Measurements from ENCODE around the gene PAK3.

Gene PAK3

DNA sequence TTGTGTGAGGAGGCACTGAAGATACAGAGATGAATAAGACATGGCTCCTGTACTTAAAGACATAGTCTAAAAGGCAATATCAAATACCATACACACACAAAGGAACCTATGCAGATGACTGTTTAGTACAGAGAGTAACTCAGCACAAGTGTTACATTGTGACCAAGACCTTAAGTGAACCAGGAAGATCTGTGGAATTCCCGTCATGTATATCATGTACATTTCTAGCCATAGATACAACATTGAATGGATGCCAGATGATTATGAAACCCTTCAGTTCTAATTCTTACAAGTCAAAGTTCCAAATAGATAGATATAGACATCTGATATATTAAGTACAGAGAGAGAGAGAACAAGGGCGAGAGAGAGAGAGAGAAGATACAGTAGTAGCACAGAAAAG is 73.2 kb downstream of the PAK3 start:
- Histone ChIP-seq H3K27ac (ENCODE audit: low read depth, low read length) (no peak overlapping the region), H3K36me3 (ENCODE audit: control insufficient read depth in 5 of 5, insufficient read depth in 5 of 5, low read length in 5 of 5) (no peaks in the 10 kb centered on the region), H3K4me1 (ENCODE audit: control insufficient read depth in 5 of 5, insufficient read depth in 5 of 5, low read length in 5 of 5) (no peaks in the 10 kb centered on the region), H3K27me3 (ENCODE audit: control insufficient read depth in 5 of 5, insufficient read depth in 4 of 5, low read length in 5 of 5) (peaks cover 0 to 6% (median 3%) of the 10 kb centered on the region in 5 donors), H3K9ac (ENCODE audit: low read length in 5 of 5) (no peak overlapping the region), H3K9me3 (ENCODE audit: control insufficient read depth in 5 of 5, low read length in 5 of 5) (no peaks in the 10 kb centered on the region), H3K4me3 (ENCODE audit: low read depth in 1 of 5, low read length in 5 of 5) (no peak overlapping the region)

DNA sequence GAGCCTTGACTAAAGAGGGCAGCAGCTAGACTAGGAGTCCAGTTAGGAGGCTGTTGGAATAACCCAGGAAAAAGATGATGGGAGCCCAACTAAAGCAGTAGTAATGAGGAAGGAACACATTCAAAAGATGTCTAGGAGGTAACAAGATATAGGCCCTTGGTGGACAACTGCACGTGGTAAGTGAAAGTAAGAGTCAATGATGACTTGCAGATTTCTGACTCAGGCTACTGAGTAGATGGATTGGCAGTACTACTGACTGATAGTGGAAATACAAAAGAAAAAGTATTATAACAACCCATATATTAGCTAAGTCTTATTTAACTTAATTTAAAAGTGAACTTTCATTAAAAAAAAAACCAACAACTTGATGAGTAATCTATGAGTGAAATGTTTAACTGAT is 74.0 kb downstream of the PAK3 start:
- peaks cover 0 to 9% (median 5%) of the 10 kb centered on the region in 5 donors for H3K27me3 ChIP-seq (ENCODE audit: control insufficient read depth in 5 of 5, insufficient read depth in 4 of 5, low read length in 5 of 5)
- H3K27ac ChIP-seq (ENCODE audit: low read depth, low read length) = no peak overlapping the region
- H3K9me3 ChIP-seq (ENCODE audit: control insufficient read depth in 5 of 5, low read length in 5 of 5) = no peaks in the 10 kb centered on the region
- no peak overlapping the region for H3K9ac ChIP-seq (ENCODE audit: low read length in 5 of 5)
- no peaks in the 10 kb centered on the region for H3K4me1 ChIP-seq (ENCODE audit: control insufficient read depth in 5 of 5, insufficient read depth in 5 of 5, low read length in 5 of 5)
- H3K4me3 ChIP-seq (ENCODE audit: low read depth in 1 of 5, low read length in 5 of 5) = no peak overlapping the region
- H3K36me3 ChIP-seq (ENCODE audit: control insufficient read depth in 5 of 5, insufficient read depth in 5 of 5, low read length in 5 of 5) = no peaks in the 10 kb centered on the region

DNA sequence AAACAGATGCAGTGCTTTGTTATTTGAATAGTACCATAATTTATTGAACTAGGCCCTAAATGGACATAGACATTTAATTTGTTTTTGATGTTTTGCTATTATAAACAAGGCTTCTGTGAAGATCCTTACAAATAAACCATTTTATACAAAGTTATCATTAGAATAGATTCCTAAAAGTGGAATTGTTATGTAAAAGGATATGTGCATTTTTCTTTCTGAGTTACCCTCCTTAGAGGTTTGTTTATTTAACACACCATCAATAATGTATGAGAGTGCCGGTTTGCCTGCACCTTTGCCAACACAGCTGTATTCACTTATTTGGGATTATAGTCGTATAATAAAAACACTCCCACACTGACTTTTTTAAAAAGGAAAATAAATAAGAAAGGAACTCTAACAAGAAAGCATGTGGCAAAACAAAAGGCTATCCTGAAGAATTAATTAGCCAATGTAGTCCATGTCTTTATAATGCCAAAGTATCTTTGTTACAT is 84.8 kb downstream of the PAK3 start:
- Histone ChIP-seq H3K9me3 (ENCODE audit: control insufficient read depth in 5 of 5, low read length in 5 of 5) (no peaks in the 10 kb centered on the region), H3K4me3 (ENCODE audit: low read depth in 1 of 5, low read length in 5 of 5) (no peak overlapping the region), H3K27ac (ENCODE audit: low read depth, low read length) (no peak overlapping the region), H3K36me3 (ENCODE audit: control insufficient read depth in 5 of 5, insufficient read depth in 5 of 5, low read length in 5 of 5) (no peaks in the 10 kb centered on the region), H3K27me3 (ENCODE audit: control insufficient read depth in 5 of 5, insufficient read depth in 4 of 5, low read length in 5 of 5) (peaks cover 0 to 8% (median 0%) of the 10 kb centered on the region in 5 donors), H3K4me1 (ENCODE audit: control insufficient read depth in 5 of 5, insufficient read depth in 5 of 5, low read length in 5 of 5) (no peaks in the 10 kb centered on the region), H3K9ac (ENCODE audit: low read length in 5 of 5) (no peak overlapping the region)

GRCh38 chrX:111181951-111182350 is 86.0 kb downstream of the PAK3 start:
- Histone ChIP-seq H3K9ac (ENCODE audit: low read length in 5 of 5) (no peak overlapping the region), H3K4me1 (ENCODE audit: control insufficient read depth in 5 of 5, insufficient read depth in 5 of 5, low read length in 5 of 5) (no peaks in the 10 kb centered on the region), H3K27ac (ENCODE audit: low read depth, low read length) (no peak overlapping the region), H3K36me3 (ENCODE audit: control insufficient read depth in 5 of 5, insufficient read depth in 5 of 5, low read length in 5 of 5) (no peaks in the 10 kb centered on the region), H3K9me3 (ENCODE audit: control insufficient read depth in 5 of 5, low read length in 5 of 5) (no peaks in the 10 kb centered on the region), H3K4me3 (ENCODE audit: low read depth in 1 of 5, low read length in 5 of 5) (no peak overlapping the region), H3K27me3 (ENCODE audit: control insufficient read depth in 5 of 5, insufficient read depth in 4 of 5, low read length in 5 of 5) (peaks cover 0 to 8% (median 0%) of the 10 kb centered on the region in 5 donors)

DNA sequence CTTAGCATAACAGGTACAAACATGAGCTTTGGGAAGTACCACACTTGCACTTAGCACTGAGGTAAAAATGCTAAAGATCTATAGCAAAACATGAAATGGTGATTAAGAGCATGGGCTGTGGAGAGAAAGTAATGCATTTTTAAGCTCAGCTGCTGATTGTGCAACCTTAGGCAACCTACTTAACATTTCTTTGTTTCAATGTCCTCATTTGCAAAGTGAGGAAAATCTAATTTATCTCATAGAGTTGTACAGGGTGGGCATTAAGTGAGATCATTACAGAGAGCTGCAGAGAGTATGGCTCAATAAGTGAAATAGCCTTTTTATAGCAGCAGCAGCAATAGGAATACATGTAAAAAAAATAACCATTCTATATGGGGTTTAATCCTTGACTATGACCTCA is 87.0 kb downstream of the PAK3 start:
- H3K36me3 ChIP-seq (ENCODE audit: control insufficient read depth in 5 of 5, insufficient read depth in 5 of 5, low read length in 5 of 5) = no peaks in the 10 kb centered on the region
- H3K4me1 ChIP-seq (ENCODE audit: control insufficient read depth in 5 of 5, insufficient read depth in 5 of 5, low read length in 5 of 5) = no peaks in the 10 kb centered on the region
- H3K9ac ChIP-seq (ENCODE audit: low read length in 5 of 5) = no peak overlapping the region
- no peak overlapping the region for H3K27ac ChIP-seq (ENCODE audit: low read depth, low read length)
- no peaks in the 10 kb centered on the region for H3K9me3 ChIP-seq (ENCODE audit: control insufficient read depth in 5 of 5, low read length in 5 of 5)
- H3K27me3 ChIP-seq (ENCODE audit: control insufficient read depth in 5 of 5, insufficient read depth in 4 of 5, low read length in 5 of 5) = peaks cover 0 to 8% (median 0%) of the 10 kb centered on the region in 5 donors
- H3K4me3 ChIP-seq (ENCODE audit: low read depth in 1 of 5, low read length in 5 of 5) = no peak overlapping the region

- H3K9me3 ChIP-seq (ENCODE audit: control insufficient read depth in 5 of 5, low read length in 5 of 5) = no peaks in the 10 kb centered on the region
- H3K36me3 ChIP-seq (ENCODE audit: control insufficient read depth in 5 of 5, insufficient read depth in 5 of 5, low read length in 5 of 5) = no peaks in the 10 kb centered on the region
- no peak overlapping the region for H3K9ac ChIP-seq (ENCODE audit: low read length in 5 of 5)
- H3K27ac ChIP-seq (ENCODE audit: low read depth, low read length) = no peak overlapping the region
- peaks cover 0 to 6% (median 0%) of the 10 kb centered on the region in 5 donors for H3K27me3 ChIP-seq (ENCODE audit: control insufficient read depth in 5 of 5, insufficient read depth in 4 of 5, low read length in 5 of 5)
- no peaks in the 10 kb centered on the region for H3K4me1 ChIP-seq (ENCODE audit: control insufficient read depth in 5 of 5, insufficient read depth in 5 of 5, low read length in 5 of 5)
- no peak overlapping the region for H3K4me3 ChIP-seq (ENCODE audit: low read depth in 1 of 5, low read length in 5 of 5)
Observed at GRCh38 chrX:111191598-111191997, 95.6 kb downstream of the PAK3 start.

GRCh38 chrX:111199505-111199904 is 103.5 kb downstream of the PAK3 start:
- Histone ChIP-seq H3K27me3 (ENCODE audit: control insufficient read depth in 5 of 5, insufficient read depth in 4 of 5, low read length in 5 of 5) (peaks cover 0 to 9% (median 4%) of the 10 kb centered on the region in 5 donors), H3K4me3 (ENCODE audit: low read depth in 1 of 5, low read length in 5 of 5) (no peak overlapping the region), H3K27ac (ENCODE audit: low read depth, low read length) (no peak overlapping the region), H3K9ac (ENCODE audit: low read length in 5 of 5) (no peak overlapping the region), H3K4me1 (ENCODE audit: control insufficient read depth in 5 of 5, insufficient read depth in 5 of 5, low read length in 5 of 5) (no peaks in the 10 kb centered on the region), H3K9me3 (ENCODE audit: control insufficient read depth in 5 of 5, low read length in 5 of 5) (peaks cover 0 to 3% (median 0%) of the 10 kb centered on the region in 5 donors), H3K36me3 (ENCODE audit: control insufficient read depth in 5 of 5, insufficient read depth in 5 of 5, low read length in 5 of 5) (no peaks in the 10 kb centered on the region)

- H3K9me3 ChIP-seq (ENCODE audit: control insufficient read depth in 5 of 5, low read length in 5 of 5) = peaks cover 0 to 3% (median 0%) of the 10 kb centered on the region in 5 donors
- H3K27me3 ChIP-seq (ENCODE audit: control insufficient read depth in 5 of 5, insufficient read depth in 4 of 5, low read length in 5 of 5) = peaks cover 0 to 9% (median 4%) of the 10 kb centered on the region in 5 donors
- no peak overlapping the region for H3K9ac ChIP-seq (ENCODE audit: low read length in 5 of 5)
- H3K4me3 ChIP-seq (ENCODE audit: low read depth in 1 of 5, low read length in 5 of 5) = no peak overlapping the region
- no peak overlapping the region for H3K27ac ChIP-seq (ENCODE audit: low read depth, low read length)
- H3K36me3 ChIP-seq (ENCODE audit: control insufficient read depth in 5 of 5, insufficient read depth in 5 of 5, low read length in 5 of 5) = no peaks in the 10 kb centered on the region
- no peaks in the 10 kb centered on the region for H3K4me1 ChIP-seq (ENCODE audit: control insufficient read depth in 5 of 5, insufficient read depth in 5 of 5, low read length in 5 of 5)
Observed at GRCh38 chrX:111200327-111200726, 104.3 kb downstream of the PAK3 start.

DNA sequence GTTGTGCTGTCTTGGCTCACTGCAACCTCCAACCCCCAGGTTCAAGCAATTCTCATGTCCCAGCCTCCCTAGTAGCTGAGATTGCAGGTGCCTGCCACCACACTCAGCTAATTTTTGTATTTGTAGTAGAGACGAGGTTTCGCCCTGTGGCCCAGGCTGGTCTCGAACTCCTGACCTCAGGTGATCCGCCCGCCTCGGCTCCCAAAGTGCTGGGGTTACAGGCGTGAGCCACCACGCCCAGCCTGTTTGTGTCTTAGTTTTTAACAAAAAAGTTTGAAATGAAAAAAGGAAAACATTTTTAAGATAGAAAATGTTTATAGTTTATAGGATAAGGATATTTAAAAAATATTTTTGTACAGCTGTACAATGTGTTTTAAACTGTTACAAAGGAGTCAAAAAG is 111.9 kb downstream of the PAK3 start:
- Histone ChIP-seq H3K4me1 (ENCODE audit: control insufficient read depth in 5 of 5, insufficient read depth in 5 of 5, low read length in 5 of 5) (no peaks in the 10 kb centered on the region), H3K9me3 (ENCODE audit: control insufficient read depth in 5 of 5, low read length in 5 of 5) (no peaks in the 10 kb centered on the region), H3K4me3 (ENCODE audit: low read depth in 1 of 5, low read length in 5 of 5) (no peak overlapping the region), H3K27me3 (ENCODE audit: control insufficient read depth in 5 of 5, insufficient read depth in 4 of 5, low read length in 5 of 5) (peaks cover 0 to 11% (median 4%) of the 10 kb centered on the region in 5 donors), H3K9ac (ENCODE audit: low read length in 5 of 5) (no peak overlapping the region), H3K27ac (ENCODE audit: low read depth, low read length) (no peak overlapping the region), H3K36me3 (ENCODE audit: control insufficient read depth in 5 of 5, insufficient read depth in 5 of 5, low read length in 5 of 5) (no peaks in the 10 kb centered on the region)

GRCh38 chrX:111216293-111216801 is 120.4 kb downstream of the PAK3 start:
- Histone ChIP-seq H3K27ac (ENCODE audit: low read depth, low read length) (no peak overlapping the region), H3K9me3 (ENCODE audit: control insufficient read depth in 5 of 5, low read length in 5 of 5) (no peaks in the 10 kb centered on the region), H3K36me3 (ENCODE audit: control insufficient read depth in 5 of 5, insufficient read depth in 5 of 5, low read length in 5 of 5) (no peaks in the 10 kb centered on the region), H3K9ac (ENCODE audit: low read length in 5 of 5) (no peak overlapping the region), H3K27me3 (ENCODE audit: control insufficient read depth in 5 of 5, insufficient read depth in 4 of 5, low read length in 5 of 5) (peaks cover 0 to 8% (median 5%) of the 10 kb centered on the region in 5 donors), H3K4me3 (ENCODE audit: low read depth in 1 of 5, low read length in 5 of 5) (no peak overlapping the region), H3K4me1 (ENCODE audit: control insufficient read depth in 5 of 5, insufficient read depth in 5 of 5, low read length in 5 of 5) (no peaks in the 10 kb centered on the region)
